GM13977 (cell line): ENCODE data around the gene PKNOX2.

Experiments
- DNase-seq: peaks from one replicate; pipeline ENCODE4 v3.0.0; 2012; ENCODE audit warnings: low spot score
- in situ Hi-C: fragments of 300-500 bp; cut with MboI; formaldehyde crosslinking; loops from one replicate; pipeline ENCODE4 v1.12.0; 2022; ENCODE audit warnings: low sequenced_read_pairs, low pct_unique_long_range_greater_than_20kb, mixed read lengths, inconsistent platforms; ENCODE audit not compliant: unreplicated experiment
- TF ChIP-seq, protein P1 (sequence below): IDR thresholded peaks from 2 replicates; pipeline ENCODE4 v1.5.1; 2012; ENCODE audit warnings: mild to moderate bottlenecking, control low read depth; ENCODE audit not compliant: insufficient read depth; ENCODE audit errors: extremely low read depth, missing control alignments

PKNOX2 gene

GRCh38 chr11:125333354-125334073 lies 169.0 kb downstream of the PKNOX2 start:
- TF ChIP-seq, protein P1, sequence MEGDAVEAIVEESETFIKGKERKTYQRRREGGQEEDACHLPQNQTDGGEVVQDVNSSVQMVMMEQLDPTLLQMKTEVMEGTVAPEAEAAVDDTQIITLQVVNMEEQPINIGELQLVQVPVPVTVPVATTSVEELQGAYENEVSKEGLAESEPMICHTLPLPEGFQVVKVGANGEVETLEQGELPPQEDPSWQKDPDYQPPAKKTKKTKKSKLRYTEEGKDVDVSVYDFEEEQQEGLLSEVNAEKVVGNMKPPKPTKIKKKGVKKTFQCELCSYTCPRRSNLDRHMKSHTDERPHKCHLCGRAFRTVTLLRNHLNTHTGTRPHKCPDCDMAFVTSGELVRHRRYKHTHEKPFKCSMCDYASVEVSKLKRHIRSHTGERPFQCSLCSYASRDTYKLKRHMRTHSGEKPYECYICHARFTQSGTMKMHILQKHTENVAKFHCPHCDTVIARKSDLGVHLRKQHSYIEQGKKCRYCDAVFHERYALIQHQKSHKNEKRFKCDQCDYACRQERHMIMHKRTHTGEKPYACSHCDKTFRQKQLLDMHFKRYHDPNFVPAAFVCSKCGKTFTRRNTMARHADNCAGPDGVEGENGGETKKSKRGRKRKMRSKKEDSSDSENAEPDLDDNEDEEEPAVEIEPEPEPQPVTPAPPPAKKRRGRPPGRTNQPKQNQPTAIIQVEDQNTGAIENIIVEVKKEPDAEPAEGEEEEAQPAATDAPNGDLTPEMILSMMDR: no peak
- no peak for DNase-seq
- in situ Hi-C loops: loop anchor here (25.0 kb wide), 1 partner anchor 371 kb away; the partner anchor contains the start of gene CCDC15

GRCh38 chr11:125335106-125335505 lies 170.6 kb downstream of the PKNOX2 start:
- in situ Hi-C loops: loop anchor here (25.0 kb wide), 1 partner anchor 373 kb away; the partner anchor contains the start of gene CCDC15
- TF ChIP-seq, protein P1: no peak
- no peak for DNase-seq

DNA sequence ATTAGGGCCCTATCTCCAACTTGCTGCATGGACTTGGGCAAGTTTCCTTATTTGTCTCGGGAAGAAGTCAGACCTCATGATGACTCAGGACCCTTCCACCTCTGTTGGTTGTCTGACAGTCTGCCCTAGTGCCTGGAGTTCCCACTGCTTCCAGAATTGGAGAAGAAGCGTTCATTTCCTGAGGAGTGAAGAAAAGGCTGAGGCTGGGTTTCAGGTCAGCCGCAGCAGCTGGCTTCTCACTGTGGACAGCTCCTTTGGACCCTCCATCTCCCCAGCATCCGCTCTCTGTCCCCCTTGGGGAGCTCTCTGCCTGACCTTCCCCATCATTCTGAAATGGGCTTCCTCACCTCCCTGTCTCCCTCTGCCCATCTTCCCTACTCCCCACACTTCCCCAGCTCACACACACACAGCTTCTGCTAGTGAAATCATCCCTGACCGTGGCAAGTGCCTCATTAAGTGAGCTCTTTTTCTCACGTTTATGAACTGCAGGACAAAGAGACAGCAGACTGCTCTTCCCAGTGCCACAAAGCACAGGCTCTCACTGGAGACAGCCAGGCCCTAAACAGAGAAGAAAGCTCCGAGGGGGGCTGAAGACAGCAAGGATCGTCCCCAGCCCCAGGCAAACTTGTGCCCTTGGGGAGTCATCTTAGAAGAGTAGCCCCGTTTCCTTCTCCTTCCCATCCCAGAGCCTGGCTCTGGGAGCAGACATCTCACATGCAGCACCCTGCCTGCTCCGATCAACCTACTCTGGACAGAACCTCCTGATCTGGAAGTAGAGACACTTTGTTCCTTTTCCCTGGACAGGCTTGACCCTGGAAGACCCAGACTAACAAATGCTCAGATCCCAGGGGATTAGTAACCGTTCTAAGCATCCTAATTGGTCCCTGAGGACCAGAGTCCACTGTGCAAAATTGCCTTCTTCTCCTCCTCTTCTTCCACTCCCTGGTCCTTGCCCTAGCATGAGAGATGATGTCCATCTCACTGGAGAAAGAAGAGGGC lies 173.6 kb downstream of the PKNOX2 start:
- TF ChIP-seq, protein P1: no peak
- DNase-seq: no peak
- in situ Hi-C loops: loop anchor here (25.0 kb wide), 1 partner anchor 376 kb away; the partner anchor contains the start of gene CCDC15

- in situ Hi-C loops: loop anchor here (25.0 kb wide), 1 partner anchor 377 kb away; the partner anchor contains the start of gene CCDC15
- TF ChIP-seq, protein P1: no peak
- no peak for DNase-seq
These were observed 174.6 kb downstream of the PKNOX2 start for GRCh38 chr11:125338886-125339811.

DNA sequence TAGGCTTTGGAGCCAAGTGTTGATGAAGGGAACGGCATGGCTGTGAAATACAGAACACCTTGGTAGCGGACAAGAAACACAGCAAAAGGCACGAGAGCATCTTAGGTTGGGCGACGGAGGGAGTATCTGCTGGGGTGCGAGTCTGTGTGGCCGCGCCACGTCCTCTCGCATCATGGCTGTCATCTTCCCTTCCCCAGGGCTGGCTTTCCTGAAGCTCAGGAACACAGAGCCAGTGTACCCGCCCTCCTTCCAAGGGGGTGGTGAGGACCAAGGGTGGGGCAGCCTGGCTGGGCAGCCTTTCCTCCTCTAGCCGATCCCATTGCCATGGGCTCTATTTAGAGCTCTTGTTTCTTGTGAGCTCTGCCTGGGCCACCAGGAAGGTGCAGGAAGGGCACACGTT lies 177.1 kb downstream of the PKNOX2 start:
- DNase-seq: no peak
- TF ChIP-seq, protein P1: no peak
- in situ Hi-C loops: loop anchor here (10.0 to 25.0 kb wide), 2 partner anchors 177 to 379 kb away; partner anchors contain the start of genes CCDC15 and PKNOX2
